Thyroid gland (tissue), 4 donors: ENCODE measurements around the gene SCPEP1.

Experiments used
- CTCF ChIP-seq, 6 experiments: fragments of 200-600 bp in 3 of 6; fragments of 450-650 bp in 3 of 6; sonication (generic) in 3 of 6; IDR thresholded peaks; one replicate each; pipeline ENCODE4 v1.5.1; 2016 to 2019; ENCODE audit warnings: antibody characterized with exemption in 6 of 6, mild to moderate bottlenecking in 2 of 6, inconsistent platforms in 1 of 6, moderate library complexity in 1 of 6
- POLR2A ChIP-seq, 2 donors: fragments of 450-650 bp; IDR thresholded peaks; one replicate each; pipeline ENCODE4 v1.6.1; 2017; ENCODE audit warnings: antibody characterized with exemption in 2 of 2, mild to moderate bottlenecking in 2 of 2, moderate library complexity in 1 of 2

- TF ChIP-seq CTCF (IDR thresholded peaks at IDR 0.05) (no peak), POLR2A (IDR thresholded peaks at IDR 0.05) (no peak)
Measured at GRCh38 chr17:57006040-57006439, 28.1 kb downstream of the SCPEP1 start.
